SK-N-SH treated with all-trans-retinoic acid at 6 μM for 48 hours (cell line): ENCODE data around the gene STARD5.
A peak's percentile ranks its signal among the peaks of the same experiment; 100 is the strongest.

ENCODE experiments used
- ATAC-seq: fragments of 200-7000 bp; cut with Tn5 transposase; 3 replicates; pipeline ENCODE4 v1.9.1; 2020; ENCODE audit warnings: mild to moderate bottlenecking, moderate library complexity
- BACH2 ChIP-seq: fragments of 250-450 bp; sonication (Bioruptor Pico); IDR thresholded peaks from 2 replicates; pipeline ENCODE4 v1.9.0; 2021; ENCODE audit warnings: mild to moderate bottlenecking, borderline replicate concordance
- CREB5 ChIP-seq: fragments of 250-450 bp; sonication (Bioruptor Pico); IDR thresholded peaks from 2 replicates; pipeline ENCODE4 v1.5.1; 2020; ENCODE audit warnings: low read depth, mild to moderate bottlenecking, moderate library complexity
- CSDC2 ChIP-seq: fragments of 250-450 bp; sonication (Bioruptor Pico); IDR thresholded peaks from 2 replicates; pipeline ENCODE4 v1.5.0; 2020; ENCODE audit warnings: mild to moderate bottlenecking, moderate library complexity
- CSRNP3 ChIP-seq: fragments of 250-450 bp; sonication (Bioruptor Pico); IDR thresholded peaks from 2 replicates; pipeline ENCODE4 v1.5.1; 2021; ENCODE audit warnings: mild to moderate bottlenecking, moderate library complexity
- ESRRG ChIP-seq: fragments of 250-450 bp; sonication (Bioruptor Pico); IDR thresholded peaks from 2 replicates; pipeline ENCODE4 v1.6.1; 2021; ENCODE audit warnings: mild to moderate bottlenecking
- OSR1 ChIP-seq: fragments of 250-450 bp; sonication (Bioruptor Pico); IDR thresholded peaks from 2 replicates; pipeline ENCODE4 v1.8.0; 2022; ENCODE audit warnings: moderate library complexity, mild to moderate bottlenecking, inconsistent platforms
- PATZ1 ChIP-seq: fragments of 250-450 bp; sonication (Bioruptor Pico); IDR thresholded peaks from 2 replicates; pipeline ENCODE4 v1.8.0; 2020; ENCODE audit warnings: mild to moderate bottlenecking, moderate library complexity, borderline replicate concordance
- RARB ChIP-seq: fragments of 250-450 bp; sonication (Bioruptor Pico); IDR thresholded peaks from 2 replicates; pipeline ENCODE4 v1.8.0; 2021; ENCODE audit warnings: mild to moderate bottlenecking, moderate library complexity
- SNAI2 ChIP-seq: fragments of 250-450 bp; sonication (Bioruptor Pico); IDR thresholded peaks from 2 replicates; pipeline ENCODE4 v1.5.0; 2020; ENCODE audit warnings: mild to moderate bottlenecking, moderate library complexity
- TCF4 ChIP-seq: fragments of 250-450 bp; sonication (Bioruptor Pico); IDR thresholded peaks from 2 replicates; pipeline ENCODE4 v1.8.0; 2021; ENCODE audit warnings: mild to moderate bottlenecking, moderate library complexity, borderline replicate concordance
- TOX ChIP-seq: fragments of 250-450 bp; sonication (Bioruptor Pico); IDR thresholded peaks from 2 replicates; pipeline ENCODE4 v1.8.0; 2021; ENCODE audit warnings: mild to moderate bottlenecking, moderate library complexity, borderline replicate concordance
- ZC3H10 ChIP-seq: fragments of 250-450 bp; sonication (Bioruptor Pico); IDR thresholded peaks from 2 replicates; pipeline ENCODE4 v1.5.1; 2021; ENCODE audit warnings: mild to moderate bottlenecking, moderate library complexity
- ZFP3 ChIP-seq: fragments of 250-450 bp; sonication (Bioruptor Pico); IDR thresholded peaks from 2 replicates; pipeline ENCODE4 v1.5.0; 2020; ENCODE audit warnings: mild to moderate bottlenecking, moderate library complexity
- ZFP30 ChIP-seq: fragments of 450-650 bp; formaldehyde crosslinking; IDR thresholded peaks from 2 replicates; pipeline ENCODE4 v1.5.0; 2022; ENCODE audit warnings: mild to moderate bottlenecking, moderate library complexity
- ZNF565 ChIP-seq: fragments of 450-650 bp; formaldehyde crosslinking; conservative IDR thresholded peaks from 2 replicates; pipeline ENCODE4 v1.5.0; 2020; ENCODE audit warnings: low read depth, mild to moderate bottlenecking, moderate library complexity
- ZNF70 ChIP-seq: fragments of 450-650 bp; formaldehyde crosslinking; IDR thresholded peaks from 2 replicates; pipeline ENCODE4 v1.5.0; 2020; ENCODE audit warnings: mild to moderate bottlenecking, moderate library complexity
- ZNF8 ChIP-seq: fragments of 450-650 bp; formaldehyde crosslinking; IDR thresholded peaks from 2 replicates; pipeline ENCODE4 v1.5.0; 2020; ENCODE audit warnings: mild to moderate bottlenecking, moderate library complexity
- TF ChIP-seq, protein P1 (sequence below): fragments of 250-450 bp; sonication (Bioruptor Pico); IDR thresholded peaks from 2 replicates; pipeline ENCODE4 v1.8.0; 2021; ENCODE audit warnings: low read depth, mild to moderate bottlenecking, moderate library complexity, borderline replicate concordance

Gene STARD5

GRCh38 chr15:81279621-81280485 lies 44.1 kb downstream of the STARD5 start:
- TF ChIP-seq PATZ1 (no peak), ZNF565 (CRISPR knock-in tag) (no peak), TOX (CRISPR knock-in tag) (no peak), CSRNP3 (CRISPR knock-in tag) (no peak), TCF4 (no peak), OSR1 (CRISPR knock-in tag) (no peak), ZFP30 (CRISPR knock-in tag) (no peak), ESRRG (no peak), CSDC2 (CRISPR knock-in tag) (no peak)
- ATAC-seq: no peak

DNA sequence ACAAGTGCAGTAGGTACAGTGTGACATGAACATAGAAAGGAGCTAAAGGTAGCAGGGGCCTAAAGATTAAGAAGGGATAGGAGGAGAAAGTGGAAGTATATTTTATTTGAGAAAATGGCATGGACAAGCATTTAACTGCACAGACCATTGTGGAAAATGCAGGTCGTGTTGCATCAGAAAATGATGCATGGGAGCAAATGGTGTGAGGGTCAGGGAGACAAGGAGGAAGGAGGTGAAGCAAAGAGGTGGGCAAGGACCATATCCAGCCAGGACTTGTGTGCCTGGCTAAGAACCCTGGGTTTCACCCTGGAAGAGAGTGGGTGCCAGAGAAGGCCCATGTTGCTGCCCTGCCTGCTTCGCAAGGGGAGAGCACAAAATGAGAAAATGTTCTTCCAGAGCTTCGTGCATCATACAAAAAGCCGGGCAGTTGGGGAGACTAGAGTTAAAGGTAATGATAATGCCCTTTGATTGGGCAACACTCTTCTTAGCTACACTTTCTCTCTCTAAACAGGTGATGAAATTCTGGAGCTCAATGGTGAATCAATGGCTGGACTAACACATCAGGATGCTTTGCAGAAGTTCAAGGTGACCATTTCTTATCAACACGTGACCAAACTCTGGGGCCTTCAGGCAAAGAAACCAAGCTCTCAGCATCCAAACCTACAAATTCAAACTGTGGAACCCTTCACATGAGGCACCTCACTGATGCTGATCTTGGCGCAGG lies 45.5 kb downstream of the STARD5 start:
- no peak for ATAC-seq
- TF ChIP-seq, protein P1, sequence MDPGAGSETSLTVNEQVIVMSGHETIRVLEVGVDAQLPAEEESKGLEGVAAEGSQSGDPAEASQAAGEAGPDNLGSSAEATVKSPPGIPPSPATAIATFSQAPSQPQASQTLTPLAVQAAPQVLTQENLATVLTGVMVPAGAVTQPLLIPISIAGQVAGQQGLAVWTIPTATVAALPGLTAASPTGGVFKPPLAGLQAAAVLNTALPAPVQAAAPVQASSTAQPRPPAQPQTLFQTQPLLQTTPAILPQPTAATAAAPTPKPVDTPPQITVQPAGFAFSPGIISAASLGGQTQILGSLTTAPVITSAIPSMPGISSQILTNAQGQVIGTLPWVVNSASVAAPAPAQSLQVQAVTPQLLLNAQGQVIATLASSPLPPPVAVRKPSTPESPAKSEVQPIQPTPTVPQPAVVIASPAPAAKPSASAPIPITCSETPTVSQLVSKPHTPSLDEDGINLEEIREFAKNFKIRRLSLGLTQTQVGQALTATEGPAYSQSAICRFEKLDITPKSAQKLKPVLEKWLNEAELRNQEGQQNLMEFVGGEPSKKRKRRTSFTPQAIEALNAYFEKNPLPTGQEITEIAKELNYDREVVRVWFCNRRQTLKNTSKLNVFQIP (CRISPR knock-in tag): no peak
- TF ChIP-seq RARB (CRISPR knock-in tag): no peak
- TF ChIP-seq SNAI2 (CRISPR knock-in tag): no peak
- no peak for TF ChIP-seq ZNF70 (CRISPR knock-in tag)
- TF ChIP-seq TCF4: no peak
- no peak for TF ChIP-seq CREB5
- TF ChIP-seq ZFP3 (CRISPR knock-in tag): no peak
- no peak for TF ChIP-seq ZFP30 (CRISPR knock-in tag)
- no peak for TF ChIP-seq BACH2
- no peak for TF ChIP-seq TOX (CRISPR knock-in tag)
- TF ChIP-seq ZC3H10 (CRISPR knock-in tag): no peak

DNA sequence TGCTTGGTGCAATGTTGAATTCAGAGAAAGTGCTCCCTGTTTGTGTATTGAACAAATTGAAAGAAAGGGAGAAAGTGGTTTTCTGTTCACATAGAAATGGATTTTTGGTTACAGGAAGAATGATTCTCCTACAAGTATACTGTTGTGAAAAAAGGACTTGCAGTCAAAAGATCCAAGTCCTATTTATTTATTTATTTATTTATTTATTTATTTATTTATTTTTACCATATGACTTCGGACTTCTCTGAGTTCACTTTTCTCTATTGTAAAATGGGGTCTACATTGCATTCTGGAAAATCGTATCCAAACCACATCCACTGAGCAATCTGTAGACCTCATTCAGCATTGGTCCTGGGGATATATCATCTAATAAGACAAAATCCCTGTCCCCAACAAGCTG lies 46.1 kb downstream of the STARD5 start:
- no peak for TF ChIP-seq ZNF8 (CRISPR knock-in tag)
- no peak for TF ChIP-seq ZNF70 (CRISPR knock-in tag)
- no peak for ATAC-seq

GRCh38 chr15:81276967-81277366 lies 47.0 kb downstream of the STARD5 start:
- no peak for ATAC-seq
- TF ChIP-seq, protein P1 (CRISPR knock-in tag): no peak
- TF ChIP-seq ZFP30 (CRISPR knock-in tag): peak; percentile 72
- TF ChIP-seq, all 23 proteins: peak for 1
